ENCODE results near the gene BRD9. TPM values are rescaled to one million over a fixed set of nuclear protein-coding genes. Genes with fewer than 3 reads are reported as not detected.

The BRD9 gene
- total RNA-seq, 1 donor: 35.8 TPM

- Histone ChIP-seq H4K20me1 (ENCODE audit: insufficient read depth, low read length) (peaks cover 44% of the 10 kb centered on the region), H3K36me3 (ENCODE audit: insufficient read depth, low read length) (peaks cover 89% of the 10 kb centered on the region), H3K4me2 (ENCODE audit: insufficient read depth, low read length) (no peak overlapping the region)
Measured at GRCh38 chr5:886036-886435, 6.6 kb downstream of the BRD9 start.

DNA sequence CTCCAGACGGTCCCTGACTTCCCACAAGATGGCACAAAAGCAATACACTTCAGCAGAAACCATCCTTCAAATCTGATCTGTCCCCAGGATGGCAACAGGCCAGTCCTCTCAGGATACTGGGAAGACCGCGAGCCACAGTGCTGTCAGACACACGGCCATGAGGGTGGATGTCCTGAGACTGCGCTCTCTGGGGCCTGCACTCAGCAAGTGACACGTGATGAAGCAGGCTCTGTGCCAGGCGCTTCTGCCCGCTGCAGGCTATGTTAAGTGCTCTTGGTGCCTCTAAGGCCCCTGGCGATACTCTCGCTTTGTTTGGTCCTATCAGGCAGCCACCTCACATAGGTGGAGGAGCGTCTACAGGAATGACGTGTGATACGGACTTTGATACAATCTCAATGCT is 7.1 kb downstream of the BRD9 start:
- TF ChIP-seq, protein P1, sequence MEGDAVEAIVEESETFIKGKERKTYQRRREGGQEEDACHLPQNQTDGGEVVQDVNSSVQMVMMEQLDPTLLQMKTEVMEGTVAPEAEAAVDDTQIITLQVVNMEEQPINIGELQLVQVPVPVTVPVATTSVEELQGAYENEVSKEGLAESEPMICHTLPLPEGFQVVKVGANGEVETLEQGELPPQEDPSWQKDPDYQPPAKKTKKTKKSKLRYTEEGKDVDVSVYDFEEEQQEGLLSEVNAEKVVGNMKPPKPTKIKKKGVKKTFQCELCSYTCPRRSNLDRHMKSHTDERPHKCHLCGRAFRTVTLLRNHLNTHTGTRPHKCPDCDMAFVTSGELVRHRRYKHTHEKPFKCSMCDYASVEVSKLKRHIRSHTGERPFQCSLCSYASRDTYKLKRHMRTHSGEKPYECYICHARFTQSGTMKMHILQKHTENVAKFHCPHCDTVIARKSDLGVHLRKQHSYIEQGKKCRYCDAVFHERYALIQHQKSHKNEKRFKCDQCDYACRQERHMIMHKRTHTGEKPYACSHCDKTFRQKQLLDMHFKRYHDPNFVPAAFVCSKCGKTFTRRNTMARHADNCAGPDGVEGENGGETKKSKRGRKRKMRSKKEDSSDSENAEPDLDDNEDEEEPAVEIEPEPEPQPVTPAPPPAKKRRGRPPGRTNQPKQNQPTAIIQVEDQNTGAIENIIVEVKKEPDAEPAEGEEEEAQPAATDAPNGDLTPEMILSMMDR (IDR thresholded peaks at IDR 0.05; ENCODE audit: extremely low read depth, low read depth, low read length): no peak
- H3K79me2 ChIP-seq (ENCODE audit: insufficient read depth, low read length): peaks cover 89% of the 10 kb centered on the region
- no peaks in the 10 kb centered on the region for H3K9me3 ChIP-seq (ENCODE audit: low read depth, low read length)
- H3K4me1 ChIP-seq (ENCODE audit: insufficient read depth, low read length): peaks cover 6% of the 10 kb centered on the region
- no peak overlapping the region for H2AFZ ChIP-seq (ENCODE audit: low read length)
- no peaks in the 10 kb centered on the region for H3K27me3 ChIP-seq (ENCODE audit: insufficient read depth, low read length)
- peaks cover 93% of the 10 kb centered on the region for H3K36me3 ChIP-seq (ENCODE audit: insufficient read depth, low read length)
- peaks cover 44% of the 10 kb centered on the region for H4K20me1 ChIP-seq (ENCODE audit: insufficient read depth, low read length)
- H3K4me3 ChIP-seq (ENCODE audit: insufficient read depth, low read length): no peak overlapping the region
- H3K4me2 ChIP-seq (ENCODE audit: insufficient read depth, low read length): no peak overlapping the region
- H3K27ac ChIP-seq (ENCODE audit: low read depth, low read length): no peak overlapping the region
- no peak for DNase-seq (ENCODE audit: insufficient read length, low spot score, missing footprints)

More at GRCh38 chr5:886036-886435, 6.6 kb downstream of the BRD9 start:
- peak; percentile 67 for DNase-seq (ENCODE audit: insufficient read length, low spot score, missing footprints)
- H3K27me3 ChIP-seq (ENCODE audit: insufficient read depth, low read length): no peaks in the 10 kb centered on the region
- no peak overlapping the region for H3K27ac ChIP-seq (ENCODE audit: low read depth, low read length)
- H2AFZ ChIP-seq (ENCODE audit: low read length): no peak overlapping the region
- no peaks in the 10 kb centered on the region for H3K9me3 ChIP-seq (ENCODE audit: low read depth, low read length)
- TF ChIP-seq, protein P1 (IDR thresholded peaks at IDR 0.05; ENCODE audit: extremely low read depth, low read depth, low read length): no peak
- H3K4me3 ChIP-seq (ENCODE audit: insufficient read depth, low read length): no peak overlapping the region
- peaks cover 8% of the 10 kb centered on the region for H3K4me1 ChIP-seq (ENCODE audit: insufficient read depth, low read length)
- H3K79me2 ChIP-seq (ENCODE audit: insufficient read depth, low read length): peaks cover 91% of the 10 kb centered on the region

GRCh38 chr5:885127-885442 is 7.5 kb downstream of the BRD9 start:
- H3K9me3 ChIP-seq (ENCODE audit: low read depth, low read length): no peaks in the 10 kb centered on the region
- peaks cover 44% of the 10 kb centered on the region for H4K20me1 ChIP-seq (ENCODE audit: insufficient read depth, low read length)
- H3K27ac ChIP-seq (ENCODE audit: low read depth, low read length): no peak overlapping the region
- H3K36me3 ChIP-seq (ENCODE audit: insufficient read depth, low read length): peaks cover 88% of the 10 kb centered on the region
- no peak overlapping the region for H2AFZ ChIP-seq (ENCODE audit: low read length)
- no peak overlapping the region for H3K4me3 ChIP-seq (ENCODE audit: insufficient read depth, low read length)
- no peaks in the 10 kb centered on the region for H3K27me3 ChIP-seq (ENCODE audit: insufficient read depth, low read length)
- TF ChIP-seq, protein P1 (IDR thresholded peaks at IDR 0.05; ENCODE audit: extremely low read depth, low read depth, low read length): no peak
- peaks cover 6% of the 10 kb centered on the region for H3K4me1 ChIP-seq (ENCODE audit: insufficient read depth, low read length)
- H3K4me2 ChIP-seq (ENCODE audit: insufficient read depth, low read length): no peak overlapping the region
- DNase-seq (ENCODE audit: insufficient read length, low spot score, missing footprints): no peak
- peaks cover 85% of the 10 kb centered on the region for H3K79me2 ChIP-seq (ENCODE audit: insufficient read depth, low read length)

DNA sequence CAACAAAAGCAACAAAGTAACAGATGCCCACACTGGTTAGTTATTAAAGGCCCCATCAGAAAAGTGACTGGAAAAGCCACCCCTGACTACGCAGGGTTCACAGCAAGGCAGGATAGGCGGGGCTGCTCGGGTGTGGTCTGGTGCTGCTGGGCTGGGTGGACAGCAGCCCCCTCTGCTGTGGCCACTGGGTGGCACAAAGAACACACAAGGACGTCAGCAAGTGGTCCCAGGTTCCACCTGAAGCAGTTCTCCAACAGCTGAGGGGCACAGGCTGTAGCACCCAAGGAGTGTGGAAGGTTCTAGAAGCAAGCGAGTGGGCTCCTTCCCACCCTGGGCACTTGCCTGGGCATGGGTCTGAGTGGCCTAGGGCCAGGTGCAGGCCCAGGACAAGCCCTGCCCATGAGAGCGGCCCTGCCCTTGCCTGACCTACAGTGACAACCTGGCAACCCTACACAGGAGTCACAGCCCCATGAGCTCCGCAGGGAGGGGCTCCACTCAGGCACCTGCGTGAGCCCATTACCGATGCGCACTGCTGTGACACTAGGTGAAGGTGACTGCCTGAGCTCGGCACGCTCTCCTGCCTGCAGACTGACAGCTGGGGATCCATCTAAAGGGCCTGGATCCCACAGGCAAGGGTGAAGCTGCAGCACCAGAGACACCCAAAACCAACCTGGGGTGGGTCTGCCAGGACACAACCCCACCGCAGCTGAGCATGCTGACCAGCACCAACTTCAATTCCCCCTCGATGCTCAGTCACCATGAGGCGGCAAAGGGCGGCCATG is 8.1 kb downstream of the BRD9 start:
- TF ChIP-seq, protein P1 (IDR thresholded peaks at IDR 0.05; ENCODE audit: extremely low read depth, low read depth, low read length): no peak
- Histone ChIP-seq H3K36me3 (ENCODE audit: insufficient read depth, low read length) (peaks cover 83% of the 10 kb centered on the region), H3K4me1 (ENCODE audit: insufficient read depth, low read length) (peaks cover 6% of the 10 kb centered on the region), H3K9me3 (ENCODE audit: low read depth, low read length) (no peaks in the 10 kb centered on the region), H3K79me2 (ENCODE audit: insufficient read depth, low read length) (peaks cover 79% of the 10 kb centered on the region), H3K27me3 (ENCODE audit: insufficient read depth, low read length) (no peaks in the 10 kb centered on the region), H3K4me3 (ENCODE audit: insufficient read depth, low read length) (no peak overlapping the region), H3K4me2 (ENCODE audit: insufficient read depth, low read length) (no peak overlapping the region), H2AFZ (ENCODE audit: low read length) (no peak overlapping the region), H4K20me1 (ENCODE audit: insufficient read depth, low read length) (peaks cover 44% of the 10 kb centered on the region), H3K27ac (ENCODE audit: low read depth, low read length) (no peak overlapping the region)
- DNase-seq (ENCODE audit: insufficient read length, low spot score, missing footprints): peak; percentile 61
